HS-5 (cell line): ENCODE results near the gene SASH3.
"Not testable (repeated sequence)": the region's sequence is repeated elsewhere in the genome, so short reads cannot be mapped to it uniquely, and the experiment has no call there.

Source experiments
- DNase-seq: peaks from one replicate; pipeline ENCODE4 v3.0.0-alpha.2; 2012; ENCODE audit warnings: low read depth

Gene SASH3

GRCh38 chrX:129779747-129780146 lies at the start of gene SASH3:
Gene SASH3 (plus strand): TSS chrX:129779949. CDS start chrX:129780098, 149 bp downstream.
- DNase-seq = no peak

GRCh38 chrX:129731228-129731627 lies 48.5 kb upstream of the SASH3 start:
- DNase-seq = no peak

- no peak for DNase-seq
These were observed 46.9 kb upstream of the SASH3 start for GRCh38 chrX:129732857-129733256.

DNA sequence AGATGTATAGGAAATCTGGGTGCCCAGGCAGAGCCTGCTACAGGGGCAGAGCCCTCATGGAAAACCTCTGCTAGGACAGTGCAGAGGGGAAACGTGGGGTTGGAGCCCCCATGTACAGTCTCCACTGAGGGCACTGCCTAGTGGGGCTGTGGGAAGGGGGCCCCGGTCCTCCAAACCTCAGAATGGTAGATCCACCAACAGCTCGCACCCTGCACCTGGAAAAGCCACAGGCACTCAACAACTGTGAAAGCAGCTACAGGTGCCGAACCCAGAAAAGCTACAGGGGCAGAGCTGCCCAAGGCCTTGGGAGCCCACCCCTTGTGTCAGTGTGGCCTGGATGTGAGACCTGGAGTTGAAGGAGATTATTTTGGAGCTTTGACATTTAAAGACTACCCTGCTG lies 46.4 kb upstream of the SASH3 start:
- DNase-seq = no peak

GRCh38 chrX:129736491-129736890 lies 43.3 kb upstream of the SASH3 start:
- DNase-seq = no peak

- no peak for DNase-seq
These were observed 41.8 kb upstream of the SASH3 start for GRCh38 chrX:129737916-129738315.

DNA sequence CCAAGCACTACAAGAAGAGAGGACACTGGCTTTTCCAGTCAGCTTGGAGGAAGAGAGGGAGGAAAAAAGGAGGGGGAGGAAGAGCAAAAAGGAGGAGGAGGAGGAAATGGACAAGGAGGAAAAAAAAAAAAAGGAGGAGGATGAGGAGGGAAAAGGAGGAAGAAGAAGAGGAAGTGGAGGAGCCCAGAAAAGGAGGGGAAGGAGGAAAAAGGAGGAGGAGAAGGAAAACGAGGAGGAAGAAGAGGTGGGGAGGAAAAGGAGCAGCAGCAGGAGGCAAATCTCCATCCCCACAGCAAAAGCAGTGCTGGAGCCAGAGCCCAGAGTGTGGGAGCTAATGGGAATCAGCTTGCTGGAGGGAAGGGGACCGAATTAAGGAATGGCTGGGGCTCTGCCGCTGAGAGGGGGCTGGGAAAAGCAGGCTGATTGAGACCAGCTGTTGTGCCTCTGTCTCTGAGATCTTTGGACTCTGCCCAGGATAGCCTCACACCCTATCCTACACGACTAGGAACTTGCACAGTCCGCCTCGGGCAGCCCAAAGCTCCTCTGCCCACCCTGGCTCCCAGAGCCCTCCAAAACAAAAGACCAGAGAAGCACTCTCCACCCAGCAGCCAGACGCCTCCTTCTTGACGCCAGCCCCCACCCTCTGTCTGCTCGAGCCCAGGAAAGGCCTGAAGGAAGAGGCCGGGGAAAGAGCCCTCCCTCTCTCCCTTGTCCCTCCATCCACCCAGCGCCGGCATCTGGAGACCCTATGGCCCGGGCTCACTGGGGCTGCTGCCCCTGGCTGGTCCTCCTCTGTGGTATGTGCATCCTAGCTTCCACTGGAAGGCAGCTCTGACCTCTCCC lies 41.1 kb upstream of the SASH3 start, which contains the start of gene XPNPEP2:
XPNPEP2 (plus strand) TSS at position 514 of the 843 bp plus-strand sequence; CDS start at position 749, 235 bp downstream.
- no peak for DNase-seq

- DNase-seq = no peak
These were observed 40.2 kb upstream of the SASH3 start for GRCh38 chrX:129739578-129739977.

- no peak for DNase-seq
These were observed 37.6 kb upstream of the SASH3 start for GRCh38 chrX:129741880-129742758.

- DNase-seq = not testable (repeated sequence)
These were observed 37.0 kb upstream of the SASH3 start for GRCh38 chrX:129742759-129743152.

DNA sequence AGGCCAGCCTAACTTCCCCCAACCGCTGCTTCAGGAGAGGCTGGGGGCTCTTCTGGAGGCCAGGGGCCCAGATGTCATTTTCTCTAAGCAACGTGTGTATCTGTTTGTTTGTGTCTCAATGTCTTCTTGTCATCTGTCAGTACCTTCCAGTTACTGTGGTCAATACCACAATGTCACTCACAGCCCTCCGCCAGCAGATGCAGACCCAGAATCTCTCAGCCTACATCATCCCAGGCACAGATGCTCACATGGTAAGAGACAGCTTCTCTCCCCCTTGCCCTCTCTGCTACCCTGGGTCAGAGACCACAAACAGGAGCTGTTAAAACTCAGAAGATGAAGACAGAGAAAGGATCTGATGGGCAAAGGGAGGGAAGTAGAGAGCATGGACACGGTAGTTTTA lies 35.9 kb upstream of the SASH3 start:
- no peak for DNase-seq

GRCh38 chrX:129744861-129745321 lies 34.9 kb upstream of the SASH3 start:
- DNase-seq = no peak

DNA sequence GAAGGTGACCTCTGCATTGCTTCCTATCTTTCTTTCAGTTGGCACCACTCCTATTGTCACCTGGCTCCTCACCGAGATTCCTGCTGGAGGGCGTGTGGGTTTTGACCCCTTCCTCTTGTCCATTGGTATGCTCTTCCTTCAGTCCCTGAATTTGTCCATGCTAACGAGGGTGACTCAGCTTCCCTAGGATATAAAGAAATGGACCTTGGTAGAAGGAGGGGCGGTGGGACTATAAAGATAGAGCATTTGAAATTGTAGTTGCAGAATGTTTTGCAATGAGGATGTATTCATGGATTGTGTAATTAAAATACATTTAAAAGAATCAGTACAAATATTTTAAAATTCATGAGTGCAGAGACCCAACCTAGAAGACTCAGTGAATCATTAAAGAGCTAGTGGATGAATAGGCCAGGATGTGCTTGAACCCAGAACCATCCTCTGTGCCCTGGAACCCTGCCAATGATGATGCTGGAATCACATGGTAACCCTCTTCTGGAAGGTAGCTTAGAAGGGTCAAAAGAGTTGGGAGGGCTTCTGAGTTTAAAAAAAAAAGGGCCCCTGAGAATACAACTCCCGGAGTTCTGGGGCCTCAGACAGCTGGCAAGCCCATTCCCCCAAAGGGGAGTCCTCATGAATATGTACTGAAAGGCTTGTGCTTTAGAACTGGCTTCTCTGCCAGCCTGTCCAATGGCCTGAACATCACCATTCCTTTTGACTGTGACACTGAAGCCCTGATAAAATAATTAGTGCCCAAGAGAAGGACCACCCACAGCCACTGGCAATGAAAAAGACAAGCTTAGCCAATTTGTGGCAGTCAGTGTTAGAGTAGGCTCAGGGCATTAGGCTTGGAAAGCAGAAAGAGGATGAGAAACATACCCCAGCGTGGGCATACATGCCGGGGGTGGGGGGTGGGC lies 32.9 kb upstream of the SASH3 start:
- no peak for DNase-seq

- DNase-seq = no peak
These were observed 32.2 kb upstream of the SASH3 start for GRCh38 chrX:129747533-129747932.

- peak; percentile 47 for DNase-seq
These were observed 31.4 kb upstream of the SASH3 start for GRCh38 chrX:129748305-129748704.

DNA sequence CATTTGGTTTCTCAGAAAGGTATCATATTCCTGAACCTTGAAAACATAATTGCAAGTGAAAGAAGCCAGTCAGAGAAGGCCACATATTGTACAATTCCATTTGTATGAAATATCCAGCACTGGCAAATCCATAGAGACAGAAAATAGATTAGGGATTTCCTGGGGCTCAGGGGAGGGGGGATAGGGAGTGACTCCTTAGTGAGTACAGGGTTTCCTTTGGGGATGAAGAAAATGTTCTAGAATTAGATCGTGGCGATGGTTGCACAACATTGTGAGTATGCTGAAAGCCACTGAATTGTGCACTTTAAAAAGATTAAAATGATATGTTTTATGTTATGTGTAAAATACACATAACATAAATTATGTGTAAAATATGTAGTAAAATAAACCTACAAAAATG lies 30.7 kb upstream of the SASH3 start:
- DNase-seq = no peak

GRCh38 chrX:129750971-129751370 lies 28.8 kb upstream of the SASH3 start:
- no peak for DNase-seq

DNA sequence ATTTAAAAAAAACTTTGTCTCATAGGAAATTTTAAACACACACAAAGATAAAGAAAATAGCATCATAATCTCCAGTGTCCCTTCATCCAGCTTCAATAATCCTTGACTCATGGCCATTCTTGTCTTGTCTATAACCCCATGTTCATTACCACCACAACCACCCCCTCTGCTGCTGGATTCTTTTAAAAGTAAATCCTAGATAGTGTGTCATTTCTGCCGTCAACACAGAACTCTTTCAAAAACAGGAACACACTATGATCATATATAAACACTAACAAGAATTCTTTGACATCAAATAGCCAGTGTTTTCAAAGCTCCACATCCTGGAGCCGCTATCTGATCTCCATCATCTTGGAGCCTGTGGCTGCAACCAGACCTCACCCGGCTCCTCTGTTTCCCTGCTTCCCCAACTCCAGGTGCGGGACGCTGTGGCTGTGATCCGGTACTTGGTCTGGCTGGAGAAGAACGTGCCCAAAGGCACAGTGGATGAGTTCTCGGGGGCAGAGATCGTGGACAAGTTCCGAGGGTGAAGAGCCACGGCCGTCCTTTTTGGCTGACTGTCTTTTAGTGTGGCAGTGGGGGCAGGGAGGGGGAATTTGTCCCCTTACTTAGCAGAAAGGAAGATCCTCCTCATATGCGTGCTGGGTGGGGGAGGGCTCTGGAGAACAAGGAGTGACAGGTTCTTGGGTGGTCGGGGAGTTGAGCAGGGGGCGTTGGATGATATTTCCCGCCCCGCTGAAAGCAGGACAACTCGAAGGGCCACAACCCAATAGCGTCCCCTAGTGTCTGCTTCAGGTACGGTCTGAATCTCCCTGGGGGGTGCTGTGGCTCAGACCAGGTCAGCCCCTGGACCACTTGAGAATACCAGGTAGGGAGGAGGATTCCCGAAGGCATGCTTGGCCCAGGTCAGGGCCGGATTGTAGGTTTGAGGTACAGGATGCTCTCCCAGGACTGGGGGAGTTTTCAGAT lies 25.4 kb upstream of the SASH3 start:
- DNase-seq = no peak

- DNase-seq = no peak
These were observed 23.7 kb upstream of the SASH3 start for GRCh38 chrX:129755779-129756650.
